Breast epithelium (tissue), 3 donors: Measurements from ENCODE around the gene PRG3.

ENCODE experiments used
- CTCF ChIP-seq, 3 donors: fragments of 450-650 bp; IDR thresholded peaks; one replicate each; pipeline ENCODE4 v1.5.1; 2016 to 2017; ENCODE audit warnings: antibody characterized with exemption in 3 of 3, mild to moderate bottlenecking in 3 of 3, moderate library complexity in 3 of 3
- POLR2A ChIP-seq: fragments of 450-650 bp; IDR thresholded peaks from one replicate; pipeline ENCODE4 v1.6.1; 2016; ENCODE audit warnings: antibody characterized with exemption, mild to moderate bottlenecking, moderate library complexity

GRCh38 chr11:57396744-57397143 is 15.8 kb upstream of the PRG3 start:
- TF ChIP-seq CTCF (IDR thresholded peaks at IDR 0.05) (no peak), POLR2A (no peak)
